MM.1S (cell line): Measurements from ENCODE around the gene MPL.

ENCODE experiments used
- CTCF ChIP-seq: fragments of 300-600 bp; sonication (generic); IDR thresholded peaks from 2 replicates; pipeline ENCODE4 v1.5.1; 2016; ENCODE audit warnings: antibody characterized with exemption, low read length, mixed read lengths
- EZH2 ChIP-seq: fragments of 300-600 bp; sonication (generic); optimal IDR thresholded peaks from 2 replicates; pipeline ENCODE3; 2017; ENCODE audit warnings: low read depth, mild to moderate bottlenecking, antibody characterized with exemption, low read length, mixed read lengths
- EZH2phosphoT487 ChIP-seq: fragments of 300-600 bp; sonication (generic); IDR thresholded peaks from 2 replicates; pipeline ENCODE4 v1.6.1; 2018; ENCODE audit warnings: antibody characterized with exemption, low read length

GRCh38 chr1:43367904-43368645 is 30.5 kb downstream of the MPL start, which contains the start of gene ELOVL1:
- TF ChIP-seq CTCF, result peak; percentile 36
- TF ChIP-seq EZH2, result no peak
- no peak for TF ChIP-seq EZH2phosphoT487
